Vagina (tissue), 2 donors: ENCODE data around the gene TOB2. TPM values are rescaled to one million over a fixed set of nuclear protein-coding genes. Genes with fewer than 3 reads are reported as not detected.
A peak's percentile ranks its signal among the peaks of the same experiment; 100 is the strongest.

Experiments
- DNase-seq, 2 donors: peaks; one replicate each; pipeline ENCODE4 v3.0.0-alpha.2; 2017; ENCODE audit errors: extremely low spot score in 2 of 2
- H3K27ac ChIP-seq: fragments of 200-600 bp; sonication (generic); one replicate; pipeline ENCODE4 v1.5.1; 2019
- H3K27me3 ChIP-seq: fragments of 200-600 bp; sonication (generic); one replicate; pipeline ENCODE4 v1.5.1; 2019
- H3K36me3 ChIP-seq, 2 donors: fragments of 200-600 bp; sonication (generic); one replicate each; pipeline ENCODE4 v1.5.1; 2017 to 2019
- H3K4me1 ChIP-seq: fragments of 200-600 bp; sonication (generic); one replicate; pipeline ENCODE4 v1.5.1; 2019
- H3K4me3 ChIP-seq, 2 donors: fragments of 200-600 bp; sonication (generic); 1 replicate in 1 of 2; 2 replicates in 1 of 2; pipeline ENCODE4 v1.5.1; 2016 to 2019
- H3K9me3 ChIP-seq: fragments of 200-600 bp; sonication (generic); one replicate; pipeline ENCODE4 v1.5.1; 2019
- CTCF ChIP-seq, 3 experiments: fragments of 450-650 bp in 2 of 3; fragments of 200-600 bp in 1 of 3; sonication (generic) in 1 of 3; IDR thresholded peaks; one replicate each; pipeline ENCODE4 v1.5.1; 2017 to 2019; ENCODE audit warnings: antibody characterized with exemption in 3 of 3, mild to moderate bottlenecking in 2 of 3, moderate library complexity in 2 of 3
- POLR2A ChIP-seq, 2 donors: fragments of 450-650 bp; IDR thresholded peaks; one replicate each; pipeline ENCODE4 v1.6.1; 2017; ENCODE audit warnings: antibody characterized with exemption in 2 of 2, mild to moderate bottlenecking in 2 of 2, moderate library complexity in 2 of 2
- POLR2AphosphoS5 ChIP-seq, 2 donors: sonication (generic); formaldehyde crosslinking; IDR thresholded peaks; one replicate each; pipeline ENCODE4 v1.9.0; 2017; ENCODE audit warnings: antibody characterized with exemption in 2 of 2, mild to moderate bottlenecking in 2 of 2, low read depth in 1 of 2; ENCODE audit not compliant: insufficient read depth in 1 of 2
- intact Hi-C: fragments of 100-400 bp; cut with DNase I; formaldehyde crosslinking; loops from one replicate; pipeline ENCODE4 v1.15.1; 2023
- total RNA-seq: library from RNA; depleted of rRNA; stranded (reverse); fragments of >200 nt; gene quantifications from one replicate; pipeline ENCODE4 v1.2.3, GENCODE V29; 2016

The TOB2 gene
- total RNA-seq, 1 donor from 2014 or later, result 34.9 TPM

GRCh38 chr22:41487037-41487935 is 40.7 kb upstream of the TOB2 start:
- Histone ChIP-seq H3K9me3 (no peaks in the 10 kb centered on the region), H3K27ac (no peak overlapping the region), H3K4me1 (peaks cover 46% of the 10 kb centered on the region), H3K27me3 (no peaks in the 10 kb centered on the region), H3K4me3 (no peak overlapping the region), H3K36me3 (no peaks in the 10 kb centered on the region)
- no peak for DNase-seq
- TF ChIP-seq POLR2AphosphoS5 (IDR thresholded peaks at IDR 0.05; ENCODE audit: insufficient read depth in 1 of 2, low read depth in 1 of 2) (no peak), CTCF (IDR thresholded peaks at IDR 0.05) (no peak), POLR2A (IDR thresholded peaks at IDR 0.05) (no peak)
- intact Hi-C loops, result no loop called here

GRCh38 chr22:41485033-41485432 is 38.4 kb upstream of the TOB2 start:
- H3K9me3 ChIP-seq, result no peaks in the 10 kb centered on the region
- H3K27ac ChIP-seq, result no peak overlapping the region
- intact Hi-C loops, result no loop called here
- H3K27me3 ChIP-seq, result no peaks in the 10 kb centered on the region
- H3K36me3 ChIP-seq, result no peaks in the 10 kb centered on the region
- H3K4me1 ChIP-seq, result peaks cover 49% of the 10 kb centered on the region
- H3K4me3 ChIP-seq, result no peak overlapping the region
- DNase-seq, result no peak
- no peak for TF ChIP-seq POLR2A (IDR thresholded peaks at IDR 0.05)

- Histone ChIP-seq H3K36me3 (peaks cover 0 to 5% of the 10 kb centered on the region in 2 donors), H3K4me1 (peaks cover 54% of the 10 kb centered on the region), H3K9me3 (no peaks in the 10 kb centered on the region), H3K4me3 (no peak overlapping the region), H3K27ac (peak overlapping the region; percentile 70), H3K27me3 (no peaks in the 10 kb centered on the region)
- TF ChIP-seq CTCF (IDR thresholded peaks at IDR 0.05) (no peak), POLR2AphosphoS5 (IDR thresholded peaks at IDR 0.05; ENCODE audit: insufficient read depth in 1 of 2, low read depth in 1 of 2) (no peak), POLR2A (IDR thresholded peaks at IDR 0.05) (no peak)
- no peak for DNase-seq
- intact Hi-C loops, result no loop called here
These were observed 35.8 kb upstream of the TOB2 start for GRCh38 chr22:41482319-41482935.

- H3K27me3 ChIP-seq, result no peaks in the 10 kb centered on the region
- peak overlapping the region; percentile 70 for H3K27ac ChIP-seq
- intact Hi-C loops, result no loop called here
- TF ChIP-seq POLR2A (IDR thresholded peaks at IDR 0.05), result no peak
- no peak for TF ChIP-seq CTCF (IDR thresholded peaks at IDR 0.05)
- no peak for TF ChIP-seq POLR2AphosphoS5 (IDR thresholded peaks at IDR 0.05; ENCODE audit: insufficient read depth in 1 of 2, low read depth in 1 of 2)
- H3K4me3 ChIP-seq, result no peak overlapping the region
- H3K36me3 ChIP-seq, result peaks cover 0 to 5% of the 10 kb centered on the region in 2 donors
- H3K9me3 ChIP-seq, result no peaks in the 10 kb centered on the region
- no peak for DNase-seq
- H3K4me1 ChIP-seq, result peaks cover 54% of the 10 kb centered on the region
These were observed 35.3 kb upstream of the TOB2 start for GRCh38 chr22:41481925-41482318.

GRCh38 chr22:41481131-41481830 is 34.7 kb upstream of the TOB2 start:
- H3K27ac ChIP-seq, result peak overlapping the region; percentile 70
- peaks cover 0 to 5% of the 10 kb centered on the region in 2 donors for H3K36me3 ChIP-seq
- H3K9me3 ChIP-seq, result no peaks in the 10 kb centered on the region
- no peaks in the 10 kb centered on the region for H3K27me3 ChIP-seq
- no peak overlapping the region for H3K4me3 ChIP-seq
- intact Hi-C loops, result no loop called here
- DNase-seq, result no peak
- peaks cover 54% of the 10 kb centered on the region for H3K4me1 ChIP-seq
- TF ChIP-seq POLR2AphosphoS5 (IDR thresholded peaks at IDR 0.05; ENCODE audit: insufficient read depth in 1 of 2, low read depth in 1 of 2) (peak in 1 of 2 donors; percentile 23), POLR2A (IDR thresholded peaks at IDR 0.05) (no peak)
